HEK293 (cell line): Measurements from ENCODE around the gene TSHZ2.

Experiments used
- CTCF ChIA-PET: fragments of 350-600 bp; formaldehyde crosslinking; extraction: SDS; loops from one replicate; lab custom pipeline; 2021; ENCODE audit warnings: antibody characterized with exemption; lab: Yijun Ruan, JAX
- POLR2A ChIA-PET: fragments of 300-600 bp; formaldehyde crosslinking; extraction: SDS; loops from one replicate; lab custom pipeline; 2020; ENCODE audit warnings: antibody characterized with exemption, inconsistent platforms; lab: Yijun Ruan, JAX
- H3K27ac ChIP-seq: fragments of 200-500 bp; sonication (Bioruptor generic); 2 replicates; pipeline ENCODE4 v1.5.1; 2014; ENCODE audit warnings: low read depth, low read length, control low read depth, inconsistent platforms; ENCODE audit errors: extremely low read depth
- H3K36me3 ChIP-seq, 2 experiments: fragments of 200-500 bp in 1 of 2; sonication (Bioruptor generic) in 1 of 2; 1 replicate in 1 of 2; 2 replicates in 1 of 2; pipeline ENCODE4 v1.5.1; 2014 to 2017; ENCODE audit warnings: inconsistent platforms in 2 of 2, low read length in 2 of 2; ENCODE audit not compliant: control insufficient read depth in 2 of 2, insufficient read depth in 1 of 2
- H3K4me1 ChIP-seq: fragments of 200-500 bp; sonication (Bioruptor generic); 2 replicates; pipeline ENCODE4 v1.5.1; 2014; ENCODE audit warnings: mild to moderate bottlenecking, low read length, inconsistent platforms; ENCODE audit not compliant: control insufficient read depth, insufficient read depth
- H3K4me3 ChIP-seq: 2 replicates; pipeline ENCODE4 v1.5.1; 2011; ENCODE audit warnings: low read depth, mild to moderate bottlenecking, control low read depth, low read length, moderate library complexity
- H3K9me3 ChIP-seq: fragments of 200-500 bp; sonication (Bioruptor generic); 2 replicates; pipeline ENCODE4 v1.5.1; 2014; ENCODE audit warnings: low read depth, low read length, inconsistent platforms; ENCODE audit not compliant: control insufficient read depth, insufficient read depth
- EGR2 ChIP-seq: fragments of 450-650 bp; formaldehyde crosslinking; IDR thresholded peaks from 2 replicates; pipeline ENCODE4 v1.5.1; 2016; ENCODE audit warnings: low read depth, missing biosample characterization, missing genetic modification characterization
- OSR2 ChIP-seq: fragments of 450-650 bp; formaldehyde crosslinking; IDR thresholded peaks from 2 replicates; pipeline ENCODE4 v1.5.1; 2016; ENCODE audit warnings: missing biosample characterization, missing genetic modification characterization
- PRDM6 ChIP-seq: fragments of 450-650 bp; formaldehyde crosslinking; IDR thresholded peaks from 2 replicates; pipeline ENCODE4 v1.5.1; 2017; ENCODE audit warnings: missing biosample characterization, missing genetic modification characterization
- TCF7L2 ChIP-seq: IDR thresholded peaks from 2 replicates; pipeline ENCODE4 v1.6.1; 2011; ENCODE audit warnings: low read depth, mild to moderate bottlenecking, inconsistent platforms, low read length, moderate library complexity, borderline replicate concordance
- ZBTB44 ChIP-seq: fragments of 450-650 bp; IDR thresholded peaks from 2 replicates; pipeline ENCODE4 v1.5.1; 2018; ENCODE audit warnings: missing biosample characterization, mild to moderate bottlenecking, missing genetic modification characterization
- ZFHX2 ChIP-seq: fragments of 450-650 bp; formaldehyde crosslinking; conservative IDR thresholded peaks from 2 replicates; pipeline ENCODE4 v1.5.1; 2016; ENCODE audit warnings: missing biosample characterization, missing genetic modification characterization
- ZFP37 ChIP-seq: fragments of 450-650 bp; formaldehyde crosslinking; IDR thresholded peaks from 2 replicates; pipeline ENCODE4 v1.5.1; 2016; ENCODE audit warnings: missing biosample characterization, missing genetic modification characterization
- ZNF155 ChIP-seq: fragments of 450-650 bp; formaldehyde crosslinking; IDR thresholded peaks from 2 replicates; pipeline ENCODE4 v1.5.1; 2016; ENCODE audit warnings: missing biosample characterization, missing genetic modification characterization
- ZNF221 ChIP-seq: fragments of 450-650 bp; formaldehyde crosslinking; IDR thresholded peaks from 2 replicates; pipeline ENCODE4 v1.5.1; 2017; ENCODE audit warnings: missing biosample characterization, missing genetic modification characterization, borderline replicate concordance
- ZNF341 ChIP-seq: fragments of 450-650 bp; formaldehyde crosslinking; IDR thresholded peaks from 2 replicates; pipeline ENCODE4; 2016; ENCODE audit warnings: low read depth, missing biosample characterization, missing genetic modification characterization
- ZNF423 ChIP-seq: fragments of 450-650 bp; formaldehyde crosslinking; IDR thresholded peaks from 2 replicates; pipeline ENCODE4 v1.5.1; 2016; ENCODE audit warnings: missing biosample characterization, missing genetic modification characterization
- ZNF571 ChIP-seq: fragments of 450-650 bp; formaldehyde crosslinking; IDR thresholded peaks from 2 replicates; pipeline ENCODE4 v1.5.0; 2017; ENCODE audit warnings: missing biosample characterization, missing genetic modification characterization
- ZNF600 ChIP-seq: fragments of 450-650 bp; formaldehyde crosslinking; IDR thresholded peaks from 2 replicates; pipeline ENCODE4 v1.5.1; 2016; ENCODE audit warnings: missing biosample characterization, missing genetic modification characterization
- ZNF645 ChIP-seq: fragments of 450-650 bp; formaldehyde crosslinking; IDR thresholded peaks from 2 replicates; pipeline ENCODE4; 2016; ENCODE audit warnings: missing biosample characterization, missing genetic modification characterization
- ZNF660 ChIP-seq: fragments of 450-650 bp; IDR thresholded peaks from 2 replicates; pipeline ENCODE4 v1.5.1; 2018; ENCODE audit warnings: missing biosample characterization, mild to moderate bottlenecking, missing genetic modification characterization
- ZXDB ChIP-seq: fragments of 450-650 bp; formaldehyde crosslinking; IDR thresholded peaks from 2 replicates; pipeline ENCODE4 v1.5.1; 2016; ENCODE audit warnings: missing biosample characterization, missing genetic modification characterization

TSHZ2 gene

GRCh38 chr20:53080687-53080962 is 108.5 kb downstream of the TSHZ2 start:
- no peak overlapping the region for H3K4me3 ChIP-seq
- H3K36me3 ChIP-seq = no peaks in the 10 kb centered on the region
- 0 out of 2 replicates have a peak, but pooled peaks cover 3% of the 10 kb centered on the region for H3K4me1 ChIP-seq
- no peaks in the 10 kb centered on the region for H3K9me3 ChIP-seq
- CTCF ChIA-PET = no interaction called here
- TF ChIP-seq ZNF600 (no peak), ZXDB (tag by site-specific recombination) (no peak)
- no peak overlapping the region for H3K27ac ChIP-seq
- POLR2A ChIA-PET = no interaction called here

- CTCF ChIA-PET = no interaction called here
- POLR2A ChIA-PET = interaction anchor here (0.7 kb wide), 1 partner anchor 467 kb away, joined by 3 read pairs; no protein-coding TSS in a partner anchor
- Histone ChIP-seq H3K4me1 (0 out of 2 replicates have a peak, but pooled peaks cover 3% of the 10 kb centered on the region), H3K36me3 (no peaks in the 10 kb centered on the region), H3K9me3 (no peaks in the 10 kb centered on the region), H3K4me3 (no peak overlapping the region), H3K27ac (no peak overlapping the region)
- TF ChIP-seq ZNF341 (tag by site-specific recombination) = peak; percentile 40
- TF ChIP-seq ZFHX2 (tag by site-specific recombination) = peak; percentile 47
- TF ChIP-seq EGR2 = peak; percentile 26; the same call in 1 of the 2 replicates
- no peak for TF ChIP-seq ZNF423 (tag by site-specific recombination)
- no peak for TF ChIP-seq ZNF571
Observed at GRCh38 chr20:53080969-53081871, 109.1 kb downstream of the TSHZ2 start.

GRCh38 chr20:53081916-53082863 is 110.0 kb downstream of the TSHZ2 start:
- Histone ChIP-seq H3K36me3 (no peaks in the 10 kb centered on the region), H3K27ac (no peak overlapping the region), H3K4me1 (0 out of 2 replicates have a peak, but pooled peaks cover 3% of the 10 kb centered on the region), H3K9me3 (no peaks in the 10 kb centered on the region), H3K4me3 (no peak overlapping the region)
- no peak for TF ChIP-seq ZFP37 (tag by site-specific recombination)
- TF ChIP-seq ZNF660 (tag by site-specific recombination) = no peak
- TF ChIP-seq OSR2 (tag by site-specific recombination) = peak; percentile 73
- TF ChIP-seq ZNF645 = no peak
- peak; percentile 48; the same call in 1 of the 2 replicates for TF ChIP-seq PRDM6
- 0 out of 2 replicates have a peak, but pooled peaks have one; percentile 29 for TF ChIP-seq ZFHX2 (tag by site-specific recombination)
- TF ChIP-seq ZXDB (tag by site-specific recombination) = 0 out of 2 replicates have a peak, but pooled peaks have one; percentile 18
- peak; percentile 39; the same call in 1 of the 2 replicates for TF ChIP-seq EGR2
- TF ChIP-seq ZNF221 = no peak
- peak; percentile 43; the same call in 1 of the 2 replicates for TF ChIP-seq TCF7L2
- TF ChIP-seq ZNF155 = no peak
- TF ChIP-seq ZBTB44 (tag by site-specific recombination) = 0 out of 2 replicates have a peak, but pooled peaks have one; percentile 19
- POLR2A ChIA-PET = interaction anchor here (0.7 kb wide), 1 partner anchor 466 kb away, joined by 3 read pairs; no protein-coding TSS in a partner anchor
- CTCF ChIA-PET = interaction anchor here (0.6 to 1.1 kb wide), 3 partner anchors 11 to 702 kb away, joined by 3 to 4 read pairs (median 3); no protein-coding TSS in a partner anchor
